Endothelial cell of umbilical vein (primary cell): ENCODE results near the gene GABRA4. TPM values are rescaled to one million over a fixed set of nuclear protein-coding genes. Genes with fewer than 3 reads are reported as not detected.

Experiments
- BruUV-seq: library from RNA; stranded (reverse); fragments of 400-500 nt; replicated peaks from 2 replicates; lab custom pipeline; 2021; lab: Mats Ljungman, UMichigan
- CTCF ChIA-PET: fragments of 300-600, 350-600 bp; sonication (Branson Sonifier 250); formaldehyde crosslinking; loops from one replicate; lab custom pipeline; 2021; ENCODE audit warnings: antibody characterized with exemption, inconsistent platforms; lab: Charles Lee
- POLR2A ChIA-PET: fragments of 300-600, 350-600 bp; sonication (Branson Sonifier 250); formaldehyde crosslinking; loops from one replicate; lab custom pipeline; 2021; ENCODE audit warnings: antibody characterized with exemption, inconsistent platforms; lab: Charles Lee
- DNase-seq: peaks from one replicate; pipeline ENCODE4 v3.0.0-alpha.2; 2011; ENCODE audit warnings: low read depth, low spot score
- FAIRE-seq: peaks from 2 replicates; lab custom pipeline; 2011; peaks lifted over from hg19 to GRCh38; lab: Jason Lieb, UNC
- H2AFZ ChIP-seq: 2 replicates; pipeline ENCODE4 v1.6.0; 2012; ENCODE audit warnings: low read depth, low read length, control low read depth, inconsistent platforms
- H3K27ac ChIP-seq: 2 replicates; pipeline ENCODE4 v1.5.1; 2011; ENCODE audit warnings: low read depth, mild to moderate bottlenecking, control low read depth, low read length, moderate library complexity; ENCODE audit not compliant: insufficient read depth
- H3K27me3 ChIP-seq, 2 experiments: 2 replicates each; pipeline versions ENCODE4 v1.6.0 to v1.6.1; 2011; ENCODE audit warnings: low read length in 2 of 2, mixed read lengths in 1 of 2; ENCODE audit not compliant: control insufficient read depth in 2 of 2, insufficient read depth in 2 of 2
- H3K36me3 ChIP-seq, 2 experiments: 2 replicates in 1 of 2; 3 replicates in 1 of 2; pipeline ENCODE4 v1.5.1; 2011; ENCODE audit warnings: low read length in 2 of 2, mild to moderate bottlenecking in 1 of 2, moderate library complexity in 1 of 2; ENCODE audit not compliant: control insufficient read depth in 2 of 2, insufficient read depth in 2 of 2; ENCODE audit errors: extremely low read depth in 1 of 2
- H3K4me1 ChIP-seq: 3 replicates; pipeline ENCODE4 v1.5.1; 2011; ENCODE audit warnings: mild to moderate bottlenecking, low read length; ENCODE audit not compliant: control insufficient read depth, insufficient read depth; ENCODE audit errors: extremely low read depth
- H3K4me2 ChIP-seq: 2 replicates; pipeline ENCODE4 v1.6.1; 2011; ENCODE audit warnings: low read length, control low read depth, mixed read lengths; ENCODE audit not compliant: insufficient read depth
- H3K4me3 ChIP-seq, 3 experiments: fragments of 200-600 bp in 1 of 3; sonication (generic), shearing (Covaris generic) in 1 of 3; replicated peaks in 1 of 3; 2 replicates each; pipeline ENCODE4 v1.5.1; 2011 to 2016; ENCODE audit warnings: control low read depth in 3 of 3, low read length in 3 of 3, mild to moderate bottlenecking in 2 of 3, inconsistent platforms in 1 of 3, low read depth in 1 of 3, moderate library complexity in 1 of 3; ENCODE audit not compliant: insufficient read depth in 1 of 3
- H3K79me2 ChIP-seq: 2 replicates; pipeline ENCODE4 v1.6.0; 2012; ENCODE audit warnings: low read length, inconsistent platforms; ENCODE audit not compliant: control insufficient read depth, insufficient read depth
- H3K9ac ChIP-seq: replicated peaks from 2 replicates; pipeline ENCODE3; 2011; ENCODE audit warnings: low read length, control low read depth; ENCODE audit not compliant: insufficient read depth; ENCODE audit errors: extremely low read depth
- H3K9me1 ChIP-seq: replicated peaks from 3 replicates; pipeline ENCODE4 v1.6.0; 2011; ENCODE audit warnings: mild to moderate bottlenecking, low read length; ENCODE audit not compliant: control insufficient read depth, insufficient read depth; ENCODE audit errors: extremely low read depth
- H3K9me3 ChIP-seq: replicated peaks from 2 replicates; pipeline ENCODE4 v1.5.1; 2012; ENCODE audit warnings: low read length, inconsistent platforms; ENCODE audit not compliant: control insufficient read depth, insufficient read depth
- H4K20me1 ChIP-seq: replicated peaks from 2 replicates; pipeline ENCODE3; 2011; ENCODE audit warnings: mild to moderate bottlenecking, low read length; ENCODE audit not compliant: control insufficient read depth, insufficient read depth; ENCODE audit errors: extremely low read depth
- CTCF ChIP-seq, 2 donors: IDR thresholded peaks; 1 replicate in 1 of 2; 2 replicates in 1 of 2; pipeline ENCODE4 v1.5.1; 2011; ENCODE audit warnings: low read length in 2 of 2, mild to moderate bottlenecking in 2 of 2, moderate library complexity in 2 of 2, control low read depth in 1 of 2, inconsistent platforms in 1 of 2, low read depth in 1 of 2; ENCODE audit not compliant: insufficient read depth in 1 of 2; ENCODE audit errors: extremely low read depth in 1 of 2
- FOS ChIP-seq: IDR thresholded peaks from 2 replicates; pipeline ENCODE4 v1.6.1; 2011; ENCODE audit warnings: mild to moderate bottlenecking, low read length, moderate library complexity, borderline replicate concordance; ENCODE audit not compliant: insufficient read depth
- GATA2 ChIP-seq: IDR thresholded peaks from 2 replicates; pipeline ENCODE4 v1.7.0; 2011; ENCODE audit warnings: low read depth, mild to moderate bottlenecking, moderate library complexity, mixed read lengths, low read length; ENCODE audit not compliant: insufficient read length, insufficient read depth
- JUN ChIP-seq: IDR thresholded peaks from 2 replicates; pipeline ENCODE4 v1.6.1; 2011; ENCODE audit warnings: borderline replicate concordance, low read depth; ENCODE audit not compliant: insufficient read length, insufficient read depth
- MYC ChIP-seq: IDR thresholded peaks from one replicate; pipeline ENCODE4 v1.6.1; 2011; ENCODE audit warnings: mild to moderate bottlenecking, low read depth, low read length
- POLR2A ChIP-seq: IDR thresholded peaks from 2 replicates; pipeline ENCODE4 v1.6.1; 2012; ENCODE audit warnings: low read depth, mild to moderate bottlenecking, control low read depth, low read length
- POLR2AphosphoS5 ChIP-seq: IDR thresholded peaks from 2 replicates; pipeline ENCODE4 v1.6.1; 2012; ENCODE audit warnings: low read depth, mild to moderate bottlenecking, control low read depth, low read length, moderate library complexity; ENCODE audit not compliant: insufficient read depth
- dilution Hi-C: fragments of 300-500 bp; cut with MboI; formaldehyde crosslinking; loops from one replicate; pipeline ENCODE4 v1.15.0; 2019; ENCODE audit warnings: low sequenced_read_pairs; ENCODE audit not compliant: extremely low pct_ligation_motif_present
- intact Hi-C: fragments of 100-400 bp; cut with micrococcal nuclease; formaldehyde crosslinking; loops from one replicate; pipeline ENCODE4 v1.10.0; 2022
- polyA plus RNA-seq, 4 experiments: library from polyadenylated mRNA; depleted of rRNA in 3 of 4; stranded (reverse) in 3 of 4; unstranded in 1 of 4; fragments of >200 nt; gene quantifications; 2 replicates each; pipeline versions ENCODE4 v1.2.1 to v1.2.3, GENCODE V29; 2011 to 2012; ENCODE audit warnings: missing spikeins in 1 of 4
- total RNA-seq: library from RNA; stranded (reverse); gene quantifications from 2 replicates; pipeline ENCODE4 v1.2.3, GENCODE V29; 2021
- TF ChIP-seq, protein P1 (sequence below): IDR thresholded peaks from 2 replicates; pipeline ENCODE4 v1.6.1; 2011; ENCODE audit not compliant: insufficient read depth, insufficient read length

The GABRA4 gene
- total and polyA plus RNA-seq, 2 donors (not counting 3 experiments of a cell fraction or from before 2014, with no cell fraction given), result not detected

DNA sequence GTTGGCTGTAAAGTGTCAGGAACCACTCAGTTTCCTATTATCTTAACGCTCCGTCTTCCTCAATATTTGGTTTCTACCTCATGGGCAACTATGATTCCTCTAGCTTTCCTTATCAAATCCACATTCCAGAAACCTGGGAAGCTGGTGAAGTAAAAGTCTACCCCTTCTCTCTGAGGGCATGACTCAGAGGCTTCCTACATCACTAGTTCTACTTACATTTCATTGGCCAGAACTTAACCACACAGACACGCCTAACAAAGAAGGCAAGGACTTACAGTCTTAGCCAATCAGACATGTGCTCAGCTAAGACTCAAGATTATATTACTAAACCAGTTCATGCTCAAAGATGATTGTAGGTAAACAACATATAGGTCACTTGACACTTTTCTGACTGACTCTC, 114.7 kb downstream of the GABRA4 start:
- no peak for DNase-seq
- no TSS peak for BruUV-seq
- no peak overlapping the region for H3K4me3 ChIP-seq
- H3K36me3 ChIP-seq, result no peaks in the 10 kb centered on the region
- H3K4me2 ChIP-seq, result no peak overlapping the region
- no peaks in the 10 kb centered on the region for H3K27me3 ChIP-seq
- TF ChIP-seq POLR2AphosphoS5, result no peak
- TF ChIP-seq GATA2, result no peak
- TF ChIP-seq POLR2A, result no peak
- TF ChIP-seq JUN, result no peak
- TF ChIP-seq MYC, result no peak
- TF ChIP-seq CTCF (IDR thresholded peaks at IDR 0.05; ENCODE audit: extremely low read depth in 1 of 2, insufficient read depth in 1 of 2, low read depth in 1 of 2, low read length in 2 of 2), result no peak
- TF ChIP-seq FOS, result no peak
- TF ChIP-seq, protein P1, sequence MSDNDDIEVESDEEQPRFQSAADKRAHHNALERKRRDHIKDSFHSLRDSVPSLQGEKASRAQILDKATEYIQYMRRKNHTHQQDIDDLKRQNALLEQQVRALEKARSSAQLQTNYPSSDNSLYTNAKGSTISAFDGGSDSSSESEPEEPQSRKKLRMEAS, result no peak
- H3K9ac ChIP-seq, result no peak overlapping the region
- H3K27ac ChIP-seq, result no peak overlapping the region
- H3K9me3 ChIP-seq, result no peaks in the 10 kb centered on the region
- ChIA-PET CTCF (no interaction called here), POLR2A (no interaction called here)
- H3K79me2 ChIP-seq, result no peaks in the 10 kb centered on the region
- H4K20me1 ChIP-seq, result no peaks in the 10 kb centered on the region
- no peak overlapping the region for H2AFZ ChIP-seq
- no peaks in the 10 kb centered on the region for H3K4me1 ChIP-seq
- no peaks in the 10 kb centered on the region for H3K9me1 ChIP-seq
- dilution Hi-C loops, result no loop called here
- intact Hi-C loops, result no loop called here
- FAIRE-seq, result no peak
